Smooth muscle cell (in vitro differentiated cells): ENCODE data around the gene MSRB2. TPM values are rescaled to one million over a fixed set of nuclear protein-coding genes. Genes with fewer than 3 reads are reported as not detected.

ENCODE experiments used
- DNase-seq: peaks from one replicate; lab custom pipeline; 2025; ENCODE audit not compliant: unreplicated experiment; lab: John Stamatoyannopoulos, UW
- H2AFZ ChIP-seq: fragments of 200-600 bp; sonication (generic); 2 replicates; pipeline ENCODE4 v1.6.0; 2016; ENCODE audit warnings: antibody characterized with exemption, low read depth, mild to moderate bottlenecking
- H3F3A ChIP-seq: fragments of 200-600 bp; sonication (generic); 2 replicates; pipeline ENCODE4 v1.6.0; 2017; ENCODE audit warnings: antibody characterized with exemption, low read depth
- H3K27ac ChIP-seq: fragments of 200-600 bp; sonication (generic); 2 replicates; pipeline ENCODE4 v1.5.1; 2016; ENCODE audit warnings: low read depth, mild to moderate bottlenecking
- H3K27me3 ChIP-seq: fragments of 200-600 bp; sonication (generic); 2 replicates; pipeline ENCODE4 v1.6.1; 2016; ENCODE audit warnings: low read depth, mild to moderate bottlenecking
- H3K36me3 ChIP-seq: fragments of 200-600 bp; sonication (generic); 2 replicates; pipeline ENCODE4 v1.5.1; 2016; ENCODE audit warnings: low read depth
- H3K4me1 ChIP-seq: fragments of 200-600 bp; sonication (generic); 2 replicates; pipeline ENCODE4 v1.5.1; 2016; ENCODE audit warnings: low read depth
- H3K4me2 ChIP-seq: fragments of 200-600 bp; sonication (generic); 2 replicates; pipeline ENCODE4 v1.6.0; 2016; ENCODE audit warnings: mild to moderate bottlenecking
- H3K4me3 ChIP-seq: fragments of 200-600 bp; sonication (generic); 2 replicates; pipeline ENCODE4 v1.5.1; 2016; ENCODE audit warnings: mild to moderate bottlenecking
- H3K79me2 ChIP-seq: fragments of 200-600 bp; sonication (generic); 2 replicates; pipeline ENCODE4 v1.6.0; 2016; ENCODE audit warnings: low read depth, mild to moderate bottlenecking
- H3K9ac ChIP-seq: fragments of 200-600 bp; sonication (generic); 2 replicates; pipeline ENCODE4 v1.6.0; 2016; ENCODE audit warnings: low read depth
- H3K9me3 ChIP-seq: fragments of 200-600 bp; sonication (generic); replicated peaks from 2 replicates; pipeline ENCODE4 v1.5.1; 2016; ENCODE audit warnings: low read depth
- H4K20me1 ChIP-seq: fragments of 200-600 bp; sonication (generic); 2 replicates; pipeline ENCODE4 v1.6.0; 2016; ENCODE audit warnings: low read depth
- CTCF ChIP-seq: fragments of 200-600 bp; sonication (generic); IDR thresholded peaks from 2 replicates; pipeline ENCODE4 v1.5.1; 2017; ENCODE audit warnings: borderline replicate concordance, mild to moderate bottlenecking, antibody characterized with exemption; ENCODE audit not compliant: insufficient read depth, poor library complexity, severe bottlenecking
- WGBS: methylation state at CpG from one replicate; pipeline ENCODE4 v1.1.7; 2016; ENCODE audit warnings: low lambda C conversion rate; 5-methylcytosine and 5-hydroxymethylcytosine counted together
- polyA plus RNA-seq: library from polyadenylated mRNA; unstranded; fragments of >200 nt; fragmentation: Nextera tagmentation; extraction: Ambion mirVana; gene quantifications from 2 replicates; pipeline ENCODE4 v1.2.1, GENCODE V29; 2016
- total RNA-seq: library from RNA; depleted of rRNA; stranded (reverse); fragments of >200 nt; gene quantifications from 2 replicates; pipeline ENCODE4 v1.2.3, GENCODE V29; 2014

MSRB2 gene
- total and polyA plus RNA-seq, 2 experiments from 2014 or later, result 21.5 to 64.0 TPM

- no peak for DNase-seq
- 94% methylated on average over 4 of the region's 4 CpGs for WGBS
- no peak overlapping the region for H3K9ac ChIP-seq
Measured at GRCh38 chr10:23136462-23136861, 41.1 kb downstream of the MSRB2 start.

GRCh38 chr10:23139677-23140076, 44.3 kb downstream of the MSRB2 start:
- no peak overlapping the region for H3K4me3 ChIP-seq
- H3K36me3 ChIP-seq, result no peaks in the 10 kb centered on the region
- no peak overlapping the region for H3K4me2 ChIP-seq
- H3K9ac ChIP-seq, result no peak overlapping the region
- no peak overlapping the region for H3K27ac ChIP-seq
- DNase-seq, result no peak
- no peaks in the 10 kb centered on the region for H4K20me1 ChIP-seq
- no peak for TF ChIP-seq CTCF
- H3K4me1 ChIP-seq, result no peaks in the 10 kb centered on the region
- no peaks in the 10 kb centered on the region for H3K9me3 ChIP-seq
- H3K79me2 ChIP-seq, result no peaks in the 10 kb centered on the region
- H2AFZ ChIP-seq, result no peak overlapping the region
- H3K27me3 ChIP-seq, result no peaks in the 10 kb centered on the region
- 71% methylated on average over 1 of the region's 1 CpG for WGBS
- no peaks in the 10 kb centered on the region for H3F3A ChIP-seq

More at GRCh38 chr10:23136462-23136861, 41.1 kb downstream of the MSRB2 start:
- H3K4me1 ChIP-seq, result no peaks in the 10 kb centered on the region
- no peaks in the 10 kb centered on the region for H4K20me1 ChIP-seq
- no peak overlapping the region for H3K4me3 ChIP-seq
- H2AFZ ChIP-seq, result no peak overlapping the region
- no peaks in the 10 kb centered on the region for H3K79me2 ChIP-seq
- no peaks in the 10 kb centered on the region for H3K36me3 ChIP-seq
- no peaks in the 10 kb centered on the region for H3F3A ChIP-seq
- H3K9me3 ChIP-seq, result no peaks in the 10 kb centered on the region
- no peak for TF ChIP-seq CTCF
- no peaks in the 10 kb centered on the region for H3K27me3 ChIP-seq
- H3K27ac ChIP-seq, result no peak overlapping the region
- no peak overlapping the region for H3K4me2 ChIP-seq

GRCh38 chr10:23141995-23142394, 46.6 kb downstream of the MSRB2 start:
- Histone ChIP-seq H3K4me3 (no peak overlapping the region), H3K36me3 (no peaks in the 10 kb centered on the region), H3K4me1 (no peaks in the 10 kb centered on the region), H3F3A (no peaks in the 10 kb centered on the region), H3K9ac (no peak overlapping the region), H3K4me2 (no peak overlapping the region), H3K79me2 (no peaks in the 10 kb centered on the region), H3K27ac (no peak overlapping the region), H2AFZ (no peak overlapping the region), H4K20me1 (no peaks in the 10 kb centered on the region), H3K27me3 (peaks cover 4% of the 10 kb centered on the region), H3K9me3 (no peaks in the 10 kb centered on the region)
- no peak for DNase-seq
- WGBS, result 74% methylated on average over 4 of the region's 4 CpGs
- TF ChIP-seq CTCF, result no peak

GRCh38 chr10:23146258-23146657, 50.9 kb downstream of the MSRB2 start:
- no peak for TF ChIP-seq CTCF
- Histone ChIP-seq H3K4me2 (no peak overlapping the region), H3K9me3 (no peaks in the 10 kb centered on the region), H4K20me1 (no peaks in the 10 kb centered on the region), H3K27ac (no peak overlapping the region), H3K27me3 (peaks cover 5% of the 10 kb centered on the region), H3K4me1 (no peaks in the 10 kb centered on the region), H2AFZ (no peak overlapping the region), H3K79me2 (no peaks in the 10 kb centered on the region), H3K36me3 (no peaks in the 10 kb centered on the region), H3F3A (no peaks in the 10 kb centered on the region), H3K9ac (no peak overlapping the region), H3K4me3 (no peak overlapping the region)
- 86% methylated on average over 9 of the region's 9 CpGs for WGBS
- no peak for DNase-seq
